Suprapubic skin (tissue), 4 donors: ENCODE measurements around the gene LTC4S. TPM values are rescaled to one million over a fixed set of nuclear protein-coding genes. Genes with fewer than 3 reads are reported as not detected.

Source experiments
- DNase-seq, 2 donors: peaks; one replicate each; pipeline ENCODE4 v3.0.0-alpha.2; 2019; ENCODE audit warnings: low spot score in 2 of 2
- H3K27ac ChIP-seq: fragments of 200-600 bp; sonication (generic); one replicate; pipeline ENCODE4 v1.5.1; 2019
- H3K27me3 ChIP-seq: fragments of 200-600 bp; sonication (generic); one replicate; pipeline ENCODE4 v1.5.1; 2019
- H3K36me3 ChIP-seq: fragments of 200-600 bp; sonication (generic); one replicate; pipeline ENCODE4 v1.5.1; 2019
- H3K4me1 ChIP-seq: fragments of 200-600 bp; sonication (generic); one replicate; pipeline ENCODE4 v1.5.1; 2019
- H3K4me3 ChIP-seq: fragments of 200-600 bp; sonication (generic); one replicate; pipeline ENCODE4 v1.5.1; 2019; ENCODE audit warnings: mild to moderate bottlenecking
- H3K9me3 ChIP-seq: fragments of 200-600 bp; sonication (generic); one replicate; pipeline ENCODE4 v1.5.1; 2019
- EP300 ChIP-seq: sonication (generic); formaldehyde crosslinking; IDR thresholded peaks from one replicate; pipeline ENCODE4 v1.6.1; 2017; ENCODE audit warnings: antibody characterized with exemption
- POLR2A ChIP-seq, 2 donors: fragments of 450-650 bp; IDR thresholded peaks; one replicate each; pipeline ENCODE4 v1.6.1; 2017; ENCODE audit warnings: antibody characterized with exemption in 2 of 2, mild to moderate bottlenecking in 2 of 2, moderate library complexity in 2 of 2
- POLR2AphosphoS5 ChIP-seq, 3 donors: sonication (generic); formaldehyde crosslinking; IDR thresholded peaks; one replicate each; pipeline ENCODE4 v1.6.1; 2017; ENCODE audit warnings: antibody characterized with exemption in 3 of 3
- WGBS: methylation state at CpG from one replicate; pipeline ENCODE4 v1.1.5; 2018; 5-methylcytosine and 5-hydroxymethylcytosine counted together
- total RNA-seq, 4 donors: library from RNA; depleted of rRNA; stranded (reverse); fragments of >200 nt; gene quantifications; one replicate each; pipeline ENCODE4 v1.1.0, GENCODE V29; 2016
- TF ChIP-seq, protein P1 (sequence below), 2 donors: fragments of 200-600 bp in 1 of 2; fragments of 450-650 bp in 1 of 2; sonication (generic) in 1 of 2; IDR thresholded peaks; one replicate each; pipeline ENCODE4 v1.5.1; 2016 to 2019; ENCODE audit warnings: antibody characterized with exemption in 2 of 2, mild to moderate bottlenecking in 1 of 2, moderate library complexity in 1 of 2

The LTC4S gene
- total RNA-seq, 4 donors from 2014 or later, result 3.5 to 7.9 (median 4.5) TPM

DNA sequence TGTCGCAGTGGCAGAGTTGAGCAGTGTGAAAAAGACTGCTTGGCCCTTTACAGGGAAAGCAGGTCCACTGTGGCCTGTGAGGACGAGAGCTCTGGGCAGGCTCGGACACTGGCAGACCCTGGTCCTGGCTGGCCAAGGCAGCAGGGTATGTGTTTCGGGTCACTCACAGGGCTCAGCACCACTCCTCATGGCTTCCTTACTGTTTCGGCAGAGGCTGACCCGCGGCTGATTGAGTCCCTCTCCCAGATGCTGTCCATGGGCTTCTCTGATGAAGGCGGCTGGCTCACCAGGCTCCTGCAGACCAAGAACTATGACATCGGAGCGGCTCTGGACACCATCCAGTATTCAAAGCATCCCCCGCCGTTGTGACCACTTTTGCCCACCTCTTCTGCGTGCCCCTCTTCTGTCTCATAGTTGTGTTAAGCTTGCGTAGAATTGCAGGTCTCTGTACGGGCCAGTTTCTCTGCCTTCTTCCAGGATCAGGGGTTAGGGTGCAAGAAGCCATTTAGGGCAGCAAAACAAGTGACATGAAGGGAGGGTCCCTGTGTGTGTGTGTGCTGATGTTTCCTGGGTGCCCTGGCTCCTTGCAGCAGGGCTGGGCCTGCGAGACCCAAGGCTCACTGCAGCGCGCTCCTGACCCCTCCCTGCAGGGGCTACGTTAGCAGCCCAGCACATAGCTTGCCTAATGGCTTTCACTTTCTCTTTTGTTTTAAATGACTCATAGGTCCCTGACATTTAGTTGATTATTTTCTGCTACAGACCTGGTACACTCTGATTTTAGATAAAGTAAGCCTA, 42.6 kb downstream of the LTC4S start:
- Histone ChIP-seq H3K27me3 (no peaks in the 10 kb centered on the region), H3K36me3 (peaks cover 78% of the 10 kb centered on the region), H3K9me3 (no peaks in the 10 kb centered on the region), H3K4me3 (no peak overlapping the region), H3K27ac (no peak overlapping the region), H3K4me1 (peaks cover 4% of the 10 kb centered on the region)
- WGBS, result 81% methylated on average over 19 of the region's 19 CpGs
- TF ChIP-seq POLR2AphosphoS5 (IDR thresholded peaks at IDR 0.05) (no peak), POLR2A (IDR thresholded peaks at IDR 0.05) (no peak), EP300 (no peak)
- TF ChIP-seq, protein P1, sequence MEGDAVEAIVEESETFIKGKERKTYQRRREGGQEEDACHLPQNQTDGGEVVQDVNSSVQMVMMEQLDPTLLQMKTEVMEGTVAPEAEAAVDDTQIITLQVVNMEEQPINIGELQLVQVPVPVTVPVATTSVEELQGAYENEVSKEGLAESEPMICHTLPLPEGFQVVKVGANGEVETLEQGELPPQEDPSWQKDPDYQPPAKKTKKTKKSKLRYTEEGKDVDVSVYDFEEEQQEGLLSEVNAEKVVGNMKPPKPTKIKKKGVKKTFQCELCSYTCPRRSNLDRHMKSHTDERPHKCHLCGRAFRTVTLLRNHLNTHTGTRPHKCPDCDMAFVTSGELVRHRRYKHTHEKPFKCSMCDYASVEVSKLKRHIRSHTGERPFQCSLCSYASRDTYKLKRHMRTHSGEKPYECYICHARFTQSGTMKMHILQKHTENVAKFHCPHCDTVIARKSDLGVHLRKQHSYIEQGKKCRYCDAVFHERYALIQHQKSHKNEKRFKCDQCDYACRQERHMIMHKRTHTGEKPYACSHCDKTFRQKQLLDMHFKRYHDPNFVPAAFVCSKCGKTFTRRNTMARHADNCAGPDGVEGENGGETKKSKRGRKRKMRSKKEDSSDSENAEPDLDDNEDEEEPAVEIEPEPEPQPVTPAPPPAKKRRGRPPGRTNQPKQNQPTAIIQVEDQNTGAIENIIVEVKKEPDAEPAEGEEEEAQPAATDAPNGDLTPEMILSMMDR (IDR thresholded peaks at IDR 0.05), result no peak
- DNase-seq, result no peak

DNA sequence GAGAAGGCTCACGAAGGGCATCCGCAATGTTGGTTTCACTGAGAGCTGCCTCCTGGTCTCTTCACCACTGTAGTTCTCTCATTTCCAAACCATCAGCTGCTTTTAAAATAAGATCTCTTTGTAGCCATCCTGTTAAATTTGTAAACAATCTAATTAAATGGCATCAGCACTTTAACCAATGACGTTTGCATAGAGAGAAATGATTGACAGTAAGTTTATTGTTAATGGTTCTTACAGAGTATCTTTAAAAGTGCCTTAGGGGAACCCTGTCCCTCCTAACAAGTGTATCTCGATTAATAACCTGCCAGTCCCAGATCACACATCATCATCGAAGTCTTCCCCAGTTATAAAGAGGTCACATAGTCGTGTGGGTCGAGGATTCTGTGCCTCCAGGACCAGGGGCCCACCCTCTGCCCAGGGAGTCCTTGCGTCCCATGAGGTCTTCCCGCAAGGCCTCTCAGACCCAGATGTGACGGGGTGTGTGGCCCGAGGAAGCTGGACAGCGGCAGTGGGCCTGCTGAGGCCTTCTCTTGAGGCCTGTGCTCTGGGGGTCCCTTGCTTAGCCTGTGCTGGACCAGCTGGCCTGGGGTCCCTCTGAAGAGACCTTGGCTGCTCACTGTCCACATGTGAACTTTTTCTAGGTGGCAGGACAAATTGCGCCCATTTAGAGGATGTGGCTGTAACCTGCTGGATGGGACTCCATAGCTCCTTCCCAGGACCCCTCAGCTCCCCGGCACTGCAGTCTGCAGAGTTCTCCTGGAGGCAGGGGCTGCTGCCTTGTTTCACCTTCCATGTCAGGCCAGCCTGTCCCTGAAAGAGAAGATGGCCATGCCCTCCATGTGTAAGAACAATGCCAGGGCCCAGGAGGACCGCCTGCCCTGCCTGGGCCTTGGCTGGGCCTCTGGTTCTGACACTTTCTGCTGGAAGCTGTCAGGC, 43.6 kb downstream of the LTC4S start:
- TF ChIP-seq EP300 (no peak), POLR2AphosphoS5 (IDR thresholded peaks at IDR 0.05) (no peak), POLR2A (IDR thresholded peaks at IDR 0.05) (no peak)
- TF ChIP-seq, protein P1 (IDR thresholded peaks at IDR 0.05), result no peak
- H3K9me3 ChIP-seq, result no peaks in the 10 kb centered on the region
- no peak overlapping the region for H3K27ac ChIP-seq
- H3K27me3 ChIP-seq, result no peaks in the 10 kb centered on the region
- WGBS, result 77% methylated on average over 10 of the region's 15 CpGs
- peaks cover 4% of the 10 kb centered on the region for H3K4me1 ChIP-seq
- H3K4me3 ChIP-seq, result no peak overlapping the region
- peaks cover 77% of the 10 kb centered on the region for H3K36me3 ChIP-seq
- no peak for DNase-seq

DNA sequence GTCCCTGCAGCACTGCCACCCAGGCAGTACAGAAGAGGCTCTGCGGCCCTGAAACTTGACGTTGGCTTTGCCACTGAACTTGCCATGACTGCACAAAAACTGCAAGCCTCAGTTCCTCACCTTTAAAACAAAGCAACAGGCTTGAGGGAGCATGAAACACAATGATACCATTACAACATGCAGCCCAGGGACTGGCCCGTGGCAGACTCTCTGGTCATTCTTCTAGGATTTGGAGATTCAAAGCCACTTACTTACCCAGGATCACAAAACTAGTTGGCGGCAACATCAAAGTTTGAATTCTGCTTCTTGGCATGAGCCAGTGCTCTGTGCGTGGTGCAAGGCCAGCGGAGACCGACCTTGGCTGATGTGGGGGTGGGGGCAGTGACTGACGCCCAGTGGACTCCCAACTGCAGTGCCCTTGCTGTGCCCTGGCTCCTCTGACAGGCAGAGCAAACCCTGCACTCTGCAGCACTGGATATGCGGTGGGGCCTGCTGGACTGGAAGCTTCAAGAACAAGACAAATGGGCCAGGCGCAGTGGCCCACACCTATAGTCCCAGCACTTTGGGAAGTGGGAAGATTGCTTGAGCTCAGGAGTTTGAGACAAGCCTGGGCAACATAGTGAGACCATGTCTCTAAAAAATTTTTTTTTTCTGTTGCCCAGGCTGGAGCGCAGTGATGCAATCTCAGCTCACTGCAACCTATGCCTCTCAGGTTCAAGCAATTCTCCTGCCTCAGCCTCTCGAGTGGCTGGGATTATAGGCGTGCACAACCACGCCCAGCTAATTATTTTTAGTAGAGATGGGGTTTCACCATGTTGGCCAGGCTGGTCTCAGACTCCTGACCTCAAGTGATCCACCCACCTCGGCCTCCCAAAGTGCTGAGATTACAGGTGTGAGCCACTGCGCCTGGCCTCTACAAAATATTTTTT, 45.8 kb downstream of the LTC4S start:
- no peak overlapping the region for H3K4me3 ChIP-seq
- no peak for DNase-seq
- WGBS, result 73% methylated on average over 9 of the region's 16 CpGs
- no peak overlapping the region for H3K27ac ChIP-seq
- peaks cover 66% of the 10 kb centered on the region for H3K36me3 ChIP-seq
- TF ChIP-seq POLR2A (IDR thresholded peaks at IDR 0.05) (no peak), EP300 (no peak), POLR2AphosphoS5 (IDR thresholded peaks at IDR 0.05) (no peak)
- TF ChIP-seq, protein P1 (IDR thresholded peaks at IDR 0.05), result no peak
- H3K9me3 ChIP-seq, result no peaks in the 10 kb centered on the region
- H3K27me3 ChIP-seq, result no peaks in the 10 kb centered on the region
- H3K4me1 ChIP-seq, result no peaks in the 10 kb centered on the region

DNA sequence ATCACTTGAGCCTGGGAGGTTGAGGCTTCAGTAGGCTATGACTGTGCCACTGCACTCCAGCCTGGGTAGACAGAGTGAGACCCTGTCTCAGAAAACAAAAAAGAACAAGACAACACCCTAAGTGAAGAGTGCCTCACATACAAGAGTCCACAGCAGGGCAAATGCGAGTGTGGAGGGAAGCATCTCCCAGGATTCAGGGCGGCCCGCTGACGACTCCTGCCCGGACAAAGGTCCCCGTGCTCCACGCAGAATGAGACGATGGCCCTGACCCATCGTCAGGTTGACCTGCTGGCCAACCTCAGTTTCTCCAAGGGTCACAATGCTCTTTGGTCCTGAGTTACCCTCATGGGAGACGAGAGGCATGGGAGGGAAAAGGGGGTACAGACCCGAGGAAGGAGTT, 46.5 kb downstream of the LTC4S start:
- no peak for DNase-seq
- Histone ChIP-seq H3K36me3 (peaks cover 60% of the 10 kb centered on the region), H3K27ac (no peak overlapping the region)

More for the DNA sequence above, 46.5 kb downstream of the LTC4S start:
- Histone ChIP-seq H3K27me3 (no peaks in the 10 kb centered on the region), H3K4me3 (no peak overlapping the region), H3K9me3 (no peaks in the 10 kb centered on the region), H3K4me1 (no peaks in the 10 kb centered on the region)
- TF ChIP-seq POLR2A (IDR thresholded peaks at IDR 0.05), result no peak
- TF ChIP-seq POLR2AphosphoS5 (IDR thresholded peaks at IDR 0.05), result no peak
- TF ChIP-seq, protein P1 (IDR thresholded peaks at IDR 0.05), result no peak
- TF ChIP-seq EP300, result no peak
- 94% methylated on average over 11 of the region's 11 CpGs for WGBS
